ENCODE measurements around the gene SV2C.

SV2C gene

GRCh38 chr5:76166886-76167576 lies 83.8 kb downstream of the SV2C start:
- no peak for DNase-seq

- DNase-seq = no peak
Measured at GRCh38 chr5:76169146-76169905, 86.1 kb downstream of the SV2C start.

- DNase-seq = no peak
Measured at GRCh38 chr5:76174101-76174500, 90.9 kb downstream of the SV2C start.

- no peak for DNase-seq
Measured at GRCh38 chr5:76175051-76175666, 92.0 kb downstream of the SV2C start.

- no peak for DNase-seq
Measured at GRCh38 chr5:76175821-76176403, 92.7 kb downstream of the SV2C start.

GRCh38 chr5:76177978-76178377 lies 94.8 kb downstream of the SV2C start:
- no peak for DNase-seq

GRCh38 chr5:76178913-76179312 lies 95.7 kb downstream of the SV2C start:
- DNase-seq = no peak

GRCh38 chr5:76180814-76181805 lies 97.9 kb downstream of the SV2C start:
- no peak for DNase-seq

GRCh38 chr5:76187386-76187785 lies 104.2 kb downstream of the SV2C start:
- no peak for DNase-seq

GRCh38 chr5:76190356-76190755 lies 107.2 kb downstream of the SV2C start:
- DNase-seq = no peak

- DNase-seq = no peak
Measured at GRCh38 chr5:76192837-76193236, 109.7 kb downstream of the SV2C start.

- no peak for DNase-seq
Measured at GRCh38 chr5:76193635-76194034, 110.5 kb downstream of the SV2C start.

- DNase-seq = no peak
Measured at GRCh38 chr5:76194340-76194739, 111.2 kb downstream of the SV2C start.

- DNase-seq = no peak
Measured at GRCh38 chr5:76196457-76196856, 113.3 kb downstream of the SV2C start.

- no peak for DNase-seq
Measured at GRCh38 chr5:76196886-76197489, 113.8 kb downstream of the SV2C start.

GRCh38 chr5:76197726-76198125 lies 114.5 kb downstream of the SV2C start:
- no peak for DNase-seq

GRCh38 chr5:76199336-76200318 lies 116.4 kb downstream of the SV2C start:
- no peak for DNase-seq

- no peak for DNase-seq
Measured at GRCh38 chr5:76202182-76202581, 119.0 kb downstream of the SV2C start.

- no peak for DNase-seq
Measured at GRCh38 chr5:76204191-76204590, 121.0 kb downstream of the SV2C start.

GRCh38 chr5:76204713-76205112 lies 121.5 kb downstream of the SV2C start:
- no peak for DNase-seq

GRCh38 chr5:76207120-76207519 lies 123.9 kb downstream of the SV2C start:
- no peak for DNase-seq

Measured in NCI-H526 treated with DMSO at 0.1 percent for 48 hours (cell line).